ENCODE measurements around the gene DIP2C.

GRCh38 chr10:722281-723060 lies 33.0 kb upstream of the DIP2C start:
- no peak for TF ChIP-seq POLR2A (IDR thresholded peaks at IDR 0.05)
- TF ChIP-seq CTCF (IDR thresholded peaks at IDR 0.05), result no peak

Data from testis (tissue), 2 donors.